Endothelial cell of umbilical vein (primary cell): Measurements from ENCODE around the gene CALCOCO2. TPM values are rescaled to one million over a fixed set of nuclear protein-coding genes. Genes with fewer than 3 reads are reported as not detected.
"Not testable (repeated sequence)": the region's sequence is repeated elsewhere in the genome, so short reads cannot be mapped to it uniquely, and the experiment has no call there.

Source experiments
- BruUV-seq: library from RNA; stranded (reverse); fragments of 400-500 nt; replicated peaks from 2 replicates; lab custom pipeline; 2021; lab: Mats Ljungman, UMichigan
- CTCF ChIA-PET: fragments of 300-600, 350-600 bp; sonication (Branson Sonifier 250); formaldehyde crosslinking; loops from one replicate; lab custom pipeline; 2021; ENCODE audit warnings: antibody characterized with exemption, inconsistent platforms; lab: Charles Lee
- POLR2A ChIA-PET: fragments of 300-600, 350-600 bp; sonication (Branson Sonifier 250); formaldehyde crosslinking; loops from one replicate; lab custom pipeline; 2021; ENCODE audit warnings: antibody characterized with exemption, inconsistent platforms; lab: Charles Lee
- DNase-seq: peaks from one replicate; pipeline ENCODE4 v3.0.0-alpha.2; 2011; ENCODE audit warnings: low read depth, low spot score
- FAIRE-seq: peaks from 2 replicates; lab custom pipeline; 2011; peaks lifted over from hg19 to GRCh38; lab: Jason Lieb, UNC
- H2AFZ ChIP-seq: 2 replicates; pipeline ENCODE4 v1.6.0; 2012; ENCODE audit warnings: low read depth, low read length, control low read depth, inconsistent platforms
- H3K27ac ChIP-seq: 2 replicates; pipeline ENCODE4 v1.5.1; 2011; ENCODE audit warnings: low read depth, mild to moderate bottlenecking, control low read depth, low read length, moderate library complexity; ENCODE audit not compliant: insufficient read depth
- H3K27me3 ChIP-seq, 2 experiments: 2 replicates each; pipeline versions ENCODE4 v1.6.0 to v1.6.1; 2011; ENCODE audit warnings: low read length in 2 of 2, mixed read lengths in 1 of 2; ENCODE audit not compliant: control insufficient read depth in 2 of 2, insufficient read depth in 2 of 2
- H3K36me3 ChIP-seq, 2 experiments: 2 replicates in 1 of 2; 3 replicates in 1 of 2; pipeline ENCODE4 v1.5.1; 2011; ENCODE audit warnings: low read length in 2 of 2, mild to moderate bottlenecking in 1 of 2, moderate library complexity in 1 of 2; ENCODE audit not compliant: control insufficient read depth in 2 of 2, insufficient read depth in 2 of 2; ENCODE audit errors: extremely low read depth in 1 of 2
- H3K4me1 ChIP-seq: 3 replicates; pipeline ENCODE4 v1.5.1; 2011; ENCODE audit warnings: mild to moderate bottlenecking, low read length; ENCODE audit not compliant: control insufficient read depth, insufficient read depth; ENCODE audit errors: extremely low read depth
- H3K4me2 ChIP-seq: 2 replicates; pipeline ENCODE4 v1.6.1; 2011; ENCODE audit warnings: low read length, control low read depth, mixed read lengths; ENCODE audit not compliant: insufficient read depth
- H3K4me3 ChIP-seq, 3 experiments: fragments of 200-600 bp in 1 of 3; sonication (generic), shearing (Covaris generic) in 1 of 3; replicated peaks in 1 of 3; 2 replicates each; pipeline ENCODE4 v1.5.1; 2011 to 2016; ENCODE audit warnings: control low read depth in 3 of 3, low read length in 3 of 3, mild to moderate bottlenecking in 2 of 3, inconsistent platforms in 1 of 3, low read depth in 1 of 3, moderate library complexity in 1 of 3; ENCODE audit not compliant: insufficient read depth in 1 of 3
- H3K79me2 ChIP-seq: 2 replicates; pipeline ENCODE4 v1.6.0; 2012; ENCODE audit warnings: low read length, inconsistent platforms; ENCODE audit not compliant: control insufficient read depth, insufficient read depth
- H3K9ac ChIP-seq: replicated peaks from 2 replicates; pipeline ENCODE3; 2011; ENCODE audit warnings: low read length, control low read depth; ENCODE audit not compliant: insufficient read depth; ENCODE audit errors: extremely low read depth
- H3K9me1 ChIP-seq: replicated peaks from 3 replicates; pipeline ENCODE4 v1.6.0; 2011; ENCODE audit warnings: mild to moderate bottlenecking, low read length; ENCODE audit not compliant: control insufficient read depth, insufficient read depth; ENCODE audit errors: extremely low read depth
- H3K9me3 ChIP-seq: replicated peaks from 2 replicates; pipeline ENCODE4 v1.5.1; 2012; ENCODE audit warnings: low read length, inconsistent platforms; ENCODE audit not compliant: control insufficient read depth, insufficient read depth
- H4K20me1 ChIP-seq: replicated peaks from 2 replicates; pipeline ENCODE3; 2011; ENCODE audit warnings: mild to moderate bottlenecking, low read length; ENCODE audit not compliant: control insufficient read depth, insufficient read depth; ENCODE audit errors: extremely low read depth
- CTCF ChIP-seq, 2 donors: IDR thresholded peaks; 1 replicate in 1 of 2; 2 replicates in 1 of 2; pipeline ENCODE4 v1.5.1; 2011; ENCODE audit warnings: low read length in 2 of 2, mild to moderate bottlenecking in 2 of 2, moderate library complexity in 2 of 2, control low read depth in 1 of 2, inconsistent platforms in 1 of 2, low read depth in 1 of 2; ENCODE audit not compliant: insufficient read depth in 1 of 2; ENCODE audit errors: extremely low read depth in 1 of 2
- FOS ChIP-seq: IDR thresholded peaks from 2 replicates; pipeline ENCODE4 v1.6.1; 2011; ENCODE audit warnings: mild to moderate bottlenecking, low read length, moderate library complexity, borderline replicate concordance; ENCODE audit not compliant: insufficient read depth
- JUN ChIP-seq: IDR thresholded peaks from 2 replicates; pipeline ENCODE4 v1.6.1; 2011; ENCODE audit warnings: borderline replicate concordance, low read depth; ENCODE audit not compliant: insufficient read length, insufficient read depth
- MAX ChIP-seq: IDR thresholded peaks from 2 replicates; pipeline ENCODE4 v1.6.1; 2011; ENCODE audit not compliant: insufficient read depth, insufficient read length
- POLR2A ChIP-seq: IDR thresholded peaks from 2 replicates; pipeline ENCODE4 v1.6.1; 2012; ENCODE audit warnings: low read depth, mild to moderate bottlenecking, control low read depth, low read length
- dilution Hi-C: fragments of 300-500 bp; cut with MboI; formaldehyde crosslinking; loops from one replicate; pipeline ENCODE4 v1.15.0; 2019; ENCODE audit warnings: low sequenced_read_pairs; ENCODE audit not compliant: extremely low pct_ligation_motif_present
- intact Hi-C: fragments of 100-400 bp; cut with micrococcal nuclease; formaldehyde crosslinking; loops from one replicate; pipeline ENCODE4 v1.10.0; 2022
- polyA plus RNA-seq, 4 experiments: library from polyadenylated mRNA; depleted of rRNA in 3 of 4; stranded (reverse) in 3 of 4; unstranded in 1 of 4; fragments of >200 nt; gene quantifications; 2 replicates each; pipeline versions ENCODE4 v1.2.1 to v1.2.3, GENCODE V29; 2011 to 2012; ENCODE audit warnings: missing spikeins in 1 of 4
- total RNA-seq: library from RNA; stranded (reverse); gene quantifications from 2 replicates; pipeline ENCODE4 v1.2.3, GENCODE V29; 2021

CALCOCO2 gene
- total and polyA plus RNA-seq, 2 donors (not counting 3 experiments of a cell fraction or from before 2014, with no cell fraction given): 20.6 to 64.9 TPM

- no peaks in the 10 kb centered on the region for H3K9me3 ChIP-seq
- no peak for TF ChIP-seq JUN
- no peak for TF ChIP-seq POLR2A
- H3K4me1 ChIP-seq: no peaks in the 10 kb centered on the region
- no peaks in the 10 kb centered on the region for H3K9me1 ChIP-seq
- no peak overlapping the region for H3K4me3 ChIP-seq
- BruUV-seq: no TSS peak
- dilution Hi-C loops: no loop called here
- DNase-seq (no peak), FAIRE-seq (no peak)
- ChIA-PET CTCF (interaction anchor here (1.1 to 10.7 kb wide), 22 partner anchors 8 to 156 kb away, joined by 3 to 312 read pairs (median 7); partner anchors contain the start of genes HOXB13 and PRAC2), POLR2A (no interaction called here)
- no peak overlapping the region for H2AFZ ChIP-seq
- intact Hi-C loops: no loop called here
- no peak overlapping the region for H3K4me2 ChIP-seq
- no peak overlapping the region for H3K27ac ChIP-seq
- H3K27me3 ChIP-seq: peaks cover 9% of the 10 kb centered on the region in 2 experiments
- H4K20me1 ChIP-seq: no peaks in the 10 kb centered on the region
- H3K9ac ChIP-seq: no peak overlapping the region
- H3K79me2 ChIP-seq: no peaks in the 10 kb centered on the region
- no peaks in the 10 kb centered on the region for H3K36me3 ChIP-seq
Observed at GRCh38 chr17:48792033-48792798, 38.6 kb upstream of the CALCOCO2 start.

GRCh38 chr17:48795444-48796162, 35.2 kb upstream of the CALCOCO2 start:
- intact Hi-C loops: no loop called here
- H2AFZ ChIP-seq: no peak overlapping the region
- POLR2A ChIA-PET: no interaction called here
- no peak for TF ChIP-seq POLR2A
- no peak for TF ChIP-seq FOS
- no peak for TF ChIP-seq MAX
- TF ChIP-seq JUN: no peak
- no peak for TF ChIP-seq CTCF (IDR thresholded peaks at IDR 0.05; ENCODE audit: extremely low read depth in 1 of 2, insufficient read depth in 1 of 2, low read depth in 1 of 2, low read length in 2 of 2)
- no peak overlapping the region for H3K27ac ChIP-seq
- DNase-seq: no peak
- no peak overlapping the region for H3K4me3 ChIP-seq
- BruUV-seq: no TSS peak
- H3K9me1 ChIP-seq: no peaks in the 10 kb centered on the region
- no peak for FAIRE-seq
- H4K20me1 ChIP-seq: no peaks in the 10 kb centered on the region
- no peak overlapping the region for H3K4me2 ChIP-seq
- CTCF ChIA-PET: interaction anchor here (1.6 kb wide), 1 partner anchor 83 kb away, joined by 4 read pairs; no protein-coding TSS in a partner anchor
- H3K36me3 ChIP-seq: no peaks in the 10 kb centered on the region
- dilution Hi-C loops: no loop called here
- H3K27me3 ChIP-seq: peaks cover 2 to 3% of the 10 kb centered on the region in 2 experiments
- H3K4me1 ChIP-seq: no peaks in the 10 kb centered on the region
- H3K9me3 ChIP-seq: no peaks in the 10 kb centered on the region
- H3K9ac ChIP-seq: no peak overlapping the region
- H3K79me2 ChIP-seq: no peaks in the 10 kb centered on the region

DNA sequence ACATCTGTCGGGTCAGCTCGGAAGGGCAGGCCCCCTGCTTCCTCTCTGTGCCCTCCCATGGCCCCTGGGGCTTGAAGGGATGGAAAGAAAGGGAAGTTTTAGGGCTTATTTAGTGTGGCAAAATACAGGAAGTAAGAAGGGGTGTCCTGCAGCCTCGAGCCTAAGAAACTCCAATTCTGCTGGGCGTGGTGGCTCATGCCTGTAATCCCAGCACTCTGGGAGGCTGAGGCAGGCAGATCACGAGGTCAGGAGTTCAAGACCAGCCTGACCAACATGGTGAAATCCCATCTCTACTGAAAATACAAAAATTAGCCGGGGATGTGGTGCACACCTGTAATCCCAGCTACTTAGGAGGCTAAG, 34.7 kb upstream of the CALCOCO2 start:
- FAIRE-seq, BruUV-seq, H3K9ac ChIP-seq, H3K4me1 ChIP-seq, H3K27ac ChIP-seq, DNase-seq, H3K4me3 ChIP-seq, H3K36me3 ChIP-seq, H3K79me2 ChIP-seq, H2AFZ ChIP-seq, H3K27me3 ChIP-seq, POLR2A ChIA-PET, intact Hi-C loops, dilution Hi-C loops, H3K9me3 ChIP-seq, H3K9me1 ChIP-seq, H4K20me1 ChIP-seq, H3K4me2 ChIP-seq: not testable (repeated sequence)
- CTCF ChIA-PET: interaction anchor here (1.6 kb wide), 1 partner anchor 83 kb away, joined by 4 read pairs; no protein-coding TSS in a partner anchor
